ENCODE data around the gene HOXB3. TPM values are rescaled to one million over a fixed set of nuclear protein-coding genes. Genes with fewer than 3 reads are reported as not detected.

The HOXB3 gene
- total RNA-seq, 4 donors from 2014 or later: 3.7 to 14.1 (median 9.4) TPM

GRCh38 chr17:48615963-48616716 is 26.1 kb upstream of the HOXB3 start:
- no peak for DNase-seq (ENCODE audit: low spot score in 2 of 2)
- H3K4me3 ChIP-seq: no peak overlapping the region
- no peaks in the 10 kb centered on the region for H3K9me3 ChIP-seq
- H3K4me1 ChIP-seq: peaks cover 0 to 61% (median 16%) of the 10 kb centered on the region in 4 donors
- no peaks in the 10 kb centered on the region for H3K36me3 ChIP-seq
- WGBS, 2 donors: 32 to 42% methylated on average over 16 to 17 of the region's 17 CpGs
- no peak overlapping the region for H3K27ac ChIP-seq
- TF ChIP-seq POLR2A (IDR thresholded peaks at IDR 0.05) (no peak), EP300 (IDR thresholded peaks at IDR 0.05) (no peak), CTCF (IDR thresholded peaks at IDR 0.05) (no peak)
- peaks cover 5 to 98% of the 10 kb centered on the region in 2 donors for H3K27me3 ChIP-seq

DNA sequence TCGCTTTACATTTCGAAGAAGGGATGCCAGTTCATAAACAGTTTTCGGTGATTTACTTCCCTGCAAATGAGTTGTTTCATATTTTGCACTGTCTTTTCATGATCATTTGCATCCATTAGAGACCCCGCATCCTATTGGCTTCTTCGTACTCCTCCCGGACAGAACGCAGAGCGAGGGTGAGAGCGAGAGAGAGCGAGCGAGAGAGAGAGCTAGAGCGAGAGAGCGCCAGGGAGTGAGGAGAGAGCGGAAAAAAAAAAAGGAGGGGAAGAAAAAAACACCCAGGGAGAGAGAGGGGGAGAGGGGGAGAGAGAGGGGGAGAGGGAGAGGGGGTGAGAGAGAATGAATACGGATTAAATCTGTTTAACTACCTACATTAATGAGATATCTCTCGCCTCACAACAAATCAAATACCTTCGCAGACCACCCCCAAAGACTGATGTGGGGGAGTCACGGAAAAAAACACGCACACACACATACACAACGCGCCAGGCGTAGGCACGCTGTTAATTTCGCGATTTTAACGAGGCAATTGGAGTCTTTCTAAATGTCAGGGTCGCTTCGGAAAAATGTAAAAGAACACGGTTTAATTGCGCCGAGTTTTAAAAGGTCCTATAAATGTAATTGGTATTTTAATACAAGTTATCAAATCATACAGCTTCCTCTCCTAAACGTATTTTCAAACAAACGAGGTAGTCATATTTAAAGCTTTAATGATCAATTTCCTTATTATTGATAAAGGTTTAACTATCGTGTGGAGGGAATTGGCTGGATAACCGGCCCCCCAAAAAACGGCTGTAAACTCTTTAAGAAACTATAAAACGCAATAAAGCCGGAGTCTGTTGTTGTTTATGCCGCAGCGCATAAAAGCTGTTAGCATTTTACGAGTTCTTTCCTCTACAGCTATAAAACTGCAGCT is 25.3 kb upstream of the HOXB3 start, which contains the start of gene HOXB8:
Gene HOXB8, minus strand, starts transcription at position 246 of the 916 bp plus-strand sequence. CDS start 588 bp downstream, outside the sequence.
- 18 to 20% methylated on average over 40 to 41 of the region's 41 CpGs for WGBS, 2 donors
- Histone ChIP-seq H3K36me3 (no peaks in the 10 kb centered on the region), H3K27me3 (peaks cover 5 to 98% of the 10 kb centered on the region in 2 donors)

GRCh38 chr17:48613862-48614694 is 24.0 kb upstream of the HOXB3 start:
- DNase-seq (ENCODE audit: low spot score in 2 of 2): no peak
- Histone ChIP-seq H3K27me3 (peaks cover 5 to 98% of the 10 kb centered on the region in 2 donors), H3K36me3 (no peaks in the 10 kb centered on the region), H3K27ac (peak overlapping the region in 2 of 4 donors; percentile 79 to 86), H3K9me3 (no peaks in the 10 kb centered on the region), H3K4me1 (peaks cover 0 to 78% (median 18%) of the 10 kb centered on the region in 4 donors), H3K4me3 (peak overlapping the region in 3 of 4 donors; percentile 21 to 71 (median 57))
- WGBS, 2 donors: 5 to 8% methylated on average over 41 to 46 of the region's 55 CpGs
- TF ChIP-seq POLR2A (IDR thresholded peaks at IDR 0.05): no peak
- no peak for TF ChIP-seq EP300 (IDR thresholded peaks at IDR 0.05)
- TF ChIP-seq CTCF (IDR thresholded peaks at IDR 0.05): no peak

More for the DNA sequence above, 25.3 kb upstream of the HOXB3 start, which contains the start of gene HOXB8:
- no peak for DNase-seq (ENCODE audit: low spot score in 2 of 2)
- Histone ChIP-seq H3K27ac (peak within 1 kb of the TSS in 2 of 4 donors; percentile 32 to 86), H3K9me3 (no peaks in the 10 kb centered on the region), H3K4me1 (peaks cover 0 to 69% (median 17%) of the 10 kb centered on the region in 4 donors), H3K4me3 (peak within 1 kb of the TSS in 3 of 4 donors; percentile 21 to 71 (median 57))
- TF ChIP-seq POLR2A (IDR thresholded peaks at IDR 0.05) (no peak), CTCF (IDR thresholded peaks at IDR 0.05) (no peak), EP300 (IDR thresholded peaks at IDR 0.05) (no peak)

- H3K27ac ChIP-seq: peak overlapping the region; percentile 12 to 86 (median 76)
Measured at GRCh38 chr17:48612854-48613691, 23.0 kb upstream of the HOXB3 start.

More at GRCh38 chr17:48612854-48613691, 23.0 kb upstream of the HOXB3 start:
- H3K36me3 ChIP-seq: no peaks in the 10 kb centered on the region
- peaks cover 5 to 98% of the 10 kb centered on the region in 2 donors for H3K27me3 ChIP-seq
- 1 to 3% methylated on average over 62 to 67 of the region's 67 CpGs for WGBS, 2 donors
- no peaks in the 10 kb centered on the region for H3K9me3 ChIP-seq
- DNase-seq (ENCODE audit: low spot score in 2 of 2): no peak
- peak overlapping the region; percentile 30 to 71 (median 46) for H3K4me3 ChIP-seq
- peaks cover 0 to 69% (median 18%) of the 10 kb centered on the region in 4 donors for H3K4me1 ChIP-seq
- no peak for TF ChIP-seq POLR2A (IDR thresholded peaks at IDR 0.05)
- peak in 4 of 5 experiments; percentile 8 to 47 (median 34) for TF ChIP-seq CTCF (IDR thresholded peaks at IDR 0.05)
